ENCODE results near the gene LAMA2. TPM values are rescaled to one million over a fixed set of nuclear protein-coding genes. Genes with fewer than 3 reads are reported as not detected.

LAMA2 gene
- total and polyA plus RNA-seq, 4 donors: 5.2 to 105 (median 45.9) TPM

GRCh38 chr6:129495652-129496051 is 612.7 kb downstream of the LAMA2 start:
- no peak for TF ChIP-seq CTCF (IDR thresholded peaks at IDR 0.05; ENCODE audit: control extremely low read depth, extremely low read depth)
- H3K27me3 ChIP-seq (ENCODE audit: control insufficient read depth in 3 of 3, insufficient read depth in 3 of 3, low read length in 2 of 3): no peaks in the 10 kb centered on the region
- no peak overlapping the region for H3K4me3 ChIP-seq
- peaks cover 0 to 26% (median 0%) of the 10 kb centered on the region in 5 donors for H3K4me1 ChIP-seq (ENCODE audit: control insufficient read depth in 5 of 5, insufficient read depth in 5 of 5, low read length in 5 of 5)
- no peaks in the 10 kb centered on the region for H3K9me3 ChIP-seq (ENCODE audit: control insufficient read depth in 4 of 4, insufficient read depth in 3 of 4, low read length in 3 of 4)
- peak overlapping the region in 1 of 2 donors; percentile 45 for H3K27ac ChIP-seq (ENCODE audit: low read depth in 1 of 2, low read length in 1 of 2)
- H3K36me3 ChIP-seq (ENCODE audit: control insufficient read depth in 4 of 4, insufficient read depth in 4 of 4, low read length in 4 of 4): peaks cover 0 to 16% (median 9%) of the 10 kb centered on the region in 4 donors
- no peak overlapping the region for H3K9ac ChIP-seq (ENCODE audit: insufficient read depth in 1 of 2, low read length in 2 of 2)
- 89 to 90% methylated on average over 2 of the region's 2 CpGs for WGBS, 2 donors
- ATAC-seq (ENCODE audit: insufficient read depth, low FRiP score): no peak
- no peak for DNase-seq

- Histone ChIP-seq H3K27me3 (ENCODE audit: control insufficient read depth in 3 of 3, insufficient read depth in 3 of 3, low read length in 2 of 3) (no peaks in the 10 kb centered on the region), H3K27ac (ENCODE audit: low read depth in 1 of 2, low read length in 1 of 2) (peak overlapping the region in 1 of 2 donors; percentile 53), H3K36me3 (ENCODE audit: control insufficient read depth in 4 of 4, insufficient read depth in 4 of 4, low read length in 4 of 4) (peaks cover 2 to 21% (median 8%) of the 10 kb centered on the region in 4 donors), H3K4me3 (no peak overlapping the region), H3K9me3 (ENCODE audit: control insufficient read depth in 4 of 4, insufficient read depth in 3 of 4, low read length in 3 of 4) (no peaks in the 10 kb centered on the region), H3K9ac (ENCODE audit: insufficient read depth in 1 of 2, low read length in 2 of 2) (no peak overlapping the region), H3K4me1 (ENCODE audit: control insufficient read depth in 5 of 5, insufficient read depth in 5 of 5, low read length in 5 of 5) (peaks cover 0 to 20% (median 0%) of the 10 kb centered on the region in 5 donors)
- DNase-seq (no peak), ATAC-seq (ENCODE audit: insufficient read depth, low FRiP score) (no peak)
- no peak for TF ChIP-seq CTCF (IDR thresholded peaks at IDR 0.05; ENCODE audit: control extremely low read depth, extremely low read depth)
- 74 to 85% methylated on average over 6 of the region's 6 CpGs for WGBS, 2 donors
Measured at GRCh38 chr6:129497481-129498441, 614.8 kb downstream of the LAMA2 start.

GRCh38 chr6:129498541-129498940 is 615.6 kb downstream of the LAMA2 start:
- H3K4me1 ChIP-seq (ENCODE audit: control insufficient read depth in 5 of 5, insufficient read depth in 5 of 5, low read length in 5 of 5): peaks cover 0 to 24% (median 0%) of the 10 kb centered on the region in 5 donors
- peaks cover 0 to 21% (median 11%) of the 10 kb centered on the region in 4 donors for H3K36me3 ChIP-seq (ENCODE audit: control insufficient read depth in 4 of 4, insufficient read depth in 4 of 4, low read length in 4 of 4)
- H3K9ac ChIP-seq (ENCODE audit: insufficient read depth in 1 of 2, low read length in 2 of 2): no peak overlapping the region
- H3K27me3 ChIP-seq (ENCODE audit: control insufficient read depth in 3 of 3, insufficient read depth in 3 of 3, low read length in 2 of 3): no peaks in the 10 kb centered on the region
- WGBS, 2 donors: 68 to 69% methylated on average over 2 of the region's 2 CpGs
- no peak for DNase-seq
- H3K9me3 ChIP-seq (ENCODE audit: control insufficient read depth in 4 of 4, insufficient read depth in 3 of 4, low read length in 3 of 4): no peaks in the 10 kb centered on the region
- TF ChIP-seq CTCF (IDR thresholded peaks at IDR 0.05; ENCODE audit: control extremely low read depth, extremely low read depth): no peak
- H3K4me3 ChIP-seq: no peak overlapping the region
- no peak overlapping the region for H3K27ac ChIP-seq (ENCODE audit: low read depth in 1 of 2, low read length in 1 of 2)
- ATAC-seq (ENCODE audit: insufficient read depth, low FRiP score): no peak
